Endothelial cell of umbilical vein (primary cell): Measurements from ENCODE around the gene TDRD3. TPM values are rescaled to one million over a fixed set of nuclear protein-coding genes. Genes with fewer than 3 reads are reported as not detected.

Experiments used
- BruUV-seq: library from RNA; stranded (reverse); fragments of 400-500 nt; replicated peaks from 2 replicates; lab custom pipeline; 2021; lab: Mats Ljungman, UMichigan
- CTCF ChIA-PET: fragments of 300-600, 350-600 bp; sonication (Branson Sonifier 250); formaldehyde crosslinking; loops from one replicate; lab custom pipeline; 2021; ENCODE audit warnings: antibody characterized with exemption, inconsistent platforms; lab: Charles Lee
- POLR2A ChIA-PET: fragments of 300-600, 350-600 bp; sonication (Branson Sonifier 250); formaldehyde crosslinking; loops from one replicate; lab custom pipeline; 2021; ENCODE audit warnings: antibody characterized with exemption, inconsistent platforms; lab: Charles Lee
- DNase-seq: peaks from one replicate; pipeline ENCODE4 v3.0.0-alpha.2; 2011; ENCODE audit warnings: low read depth, low spot score
- FAIRE-seq: peaks from 2 replicates; lab custom pipeline; 2011; peaks lifted over from hg19 to GRCh38; lab: Jason Lieb, UNC
- H2AFZ ChIP-seq: 2 replicates; pipeline ENCODE4 v1.6.0; 2012; ENCODE audit warnings: low read depth, low read length, control low read depth, inconsistent platforms
- H3K27ac ChIP-seq: 2 replicates; pipeline ENCODE4 v1.5.1; 2011; ENCODE audit warnings: low read depth, mild to moderate bottlenecking, control low read depth, low read length, moderate library complexity; ENCODE audit not compliant: insufficient read depth
- H3K27me3 ChIP-seq, 2 experiments: 2 replicates each; pipeline versions ENCODE4 v1.6.0 to v1.6.1; 2011; ENCODE audit warnings: low read length in 2 of 2, mixed read lengths in 1 of 2; ENCODE audit not compliant: control insufficient read depth in 2 of 2, insufficient read depth in 2 of 2
- H3K36me3 ChIP-seq, 2 experiments: 2 replicates in 1 of 2; 3 replicates in 1 of 2; pipeline ENCODE4 v1.5.1; 2011; ENCODE audit warnings: low read length in 2 of 2, mild to moderate bottlenecking in 1 of 2, moderate library complexity in 1 of 2; ENCODE audit not compliant: control insufficient read depth in 2 of 2, insufficient read depth in 2 of 2; ENCODE audit errors: extremely low read depth in 1 of 2
- H3K4me1 ChIP-seq: 3 replicates; pipeline ENCODE4 v1.5.1; 2011; ENCODE audit warnings: mild to moderate bottlenecking, low read length; ENCODE audit not compliant: control insufficient read depth, insufficient read depth; ENCODE audit errors: extremely low read depth
- H3K4me2 ChIP-seq: 2 replicates; pipeline ENCODE4 v1.6.1; 2011; ENCODE audit warnings: low read length, control low read depth, mixed read lengths; ENCODE audit not compliant: insufficient read depth
- H3K4me3 ChIP-seq, 3 experiments: fragments of 200-600 bp in 1 of 3; sonication (generic), shearing (Covaris generic) in 1 of 3; replicated peaks in 1 of 3; 2 replicates each; pipeline ENCODE4 v1.5.1; 2011 to 2016; ENCODE audit warnings: control low read depth in 3 of 3, low read length in 3 of 3, mild to moderate bottlenecking in 2 of 3, inconsistent platforms in 1 of 3, low read depth in 1 of 3, moderate library complexity in 1 of 3; ENCODE audit not compliant: insufficient read depth in 1 of 3
- H3K79me2 ChIP-seq: 2 replicates; pipeline ENCODE4 v1.6.0; 2012; ENCODE audit warnings: low read length, inconsistent platforms; ENCODE audit not compliant: control insufficient read depth, insufficient read depth
- H3K9ac ChIP-seq: replicated peaks from 2 replicates; pipeline ENCODE3; 2011; ENCODE audit warnings: low read length, control low read depth; ENCODE audit not compliant: insufficient read depth; ENCODE audit errors: extremely low read depth
- H3K9me1 ChIP-seq: replicated peaks from 3 replicates; pipeline ENCODE4 v1.6.0; 2011; ENCODE audit warnings: mild to moderate bottlenecking, low read length; ENCODE audit not compliant: control insufficient read depth, insufficient read depth; ENCODE audit errors: extremely low read depth
- H3K9me3 ChIP-seq: replicated peaks from 2 replicates; pipeline ENCODE4 v1.5.1; 2012; ENCODE audit warnings: low read length, inconsistent platforms; ENCODE audit not compliant: control insufficient read depth, insufficient read depth
- H4K20me1 ChIP-seq: replicated peaks from 2 replicates; pipeline ENCODE3; 2011; ENCODE audit warnings: mild to moderate bottlenecking, low read length; ENCODE audit not compliant: control insufficient read depth, insufficient read depth; ENCODE audit errors: extremely low read depth
- EZH2 ChIP-seq: IDR thresholded peaks from 2 replicates; pipeline ENCODE4 v1.6.1; 2012; ENCODE audit warnings: borderline replicate concordance, low read depth, mild to moderate bottlenecking, moderate library complexity, low read length, inconsistent platforms; ENCODE audit not compliant: severe bottlenecking
- FOS ChIP-seq: IDR thresholded peaks from 2 replicates; pipeline ENCODE4 v1.6.1; 2011; ENCODE audit warnings: mild to moderate bottlenecking, low read length, moderate library complexity, borderline replicate concordance; ENCODE audit not compliant: insufficient read depth
- GATA2 ChIP-seq: IDR thresholded peaks from 2 replicates; pipeline ENCODE4 v1.7.0; 2011; ENCODE audit warnings: low read depth, mild to moderate bottlenecking, moderate library complexity, mixed read lengths, low read length; ENCODE audit not compliant: insufficient read length, insufficient read depth
- JUN ChIP-seq: IDR thresholded peaks from 2 replicates; pipeline ENCODE4 v1.6.1; 2011; ENCODE audit warnings: borderline replicate concordance, low read depth; ENCODE audit not compliant: insufficient read length, insufficient read depth
- MYC ChIP-seq: IDR thresholded peaks from one replicate; pipeline ENCODE4 v1.6.1; 2011; ENCODE audit warnings: mild to moderate bottlenecking, low read depth, low read length
- POLR2A ChIP-seq: IDR thresholded peaks from 2 replicates; pipeline ENCODE4 v1.6.1; 2012; ENCODE audit warnings: low read depth, mild to moderate bottlenecking, control low read depth, low read length
- POLR2AphosphoS5 ChIP-seq: IDR thresholded peaks from 2 replicates; pipeline ENCODE4 v1.6.1; 2012; ENCODE audit warnings: low read depth, mild to moderate bottlenecking, control low read depth, low read length, moderate library complexity; ENCODE audit not compliant: insufficient read depth
- dilution Hi-C: fragments of 300-500 bp; cut with MboI; formaldehyde crosslinking; loops from one replicate; pipeline ENCODE4 v1.15.0; 2019; ENCODE audit warnings: low sequenced_read_pairs; ENCODE audit not compliant: extremely low pct_ligation_motif_present
- intact Hi-C: fragments of 100-400 bp; cut with micrococcal nuclease; formaldehyde crosslinking; loops from one replicate; pipeline ENCODE4 v1.10.0; 2022
- polyA plus RNA-seq, 4 experiments: library from polyadenylated mRNA; depleted of rRNA in 3 of 4; stranded (reverse) in 3 of 4; unstranded in 1 of 4; fragments of >200 nt; gene quantifications; 2 replicates each; pipeline versions ENCODE4 v1.2.1 to v1.2.3, GENCODE V29; 2011 to 2012; ENCODE audit warnings: missing spikeins in 1 of 4
- total RNA-seq: library from RNA; stranded (reverse); gene quantifications from 2 replicates; pipeline ENCODE4 v1.2.3, GENCODE V29; 2021
- TF ChIP-seq, protein P1 (sequence below), 2 donors: IDR thresholded peaks; 1 replicate in 1 of 2; 2 replicates in 1 of 2; pipeline ENCODE4 v1.5.1; 2011; ENCODE audit warnings: low read length in 2 of 2, mild to moderate bottlenecking in 2 of 2, moderate library complexity in 2 of 2, control low read depth in 1 of 2, inconsistent platforms in 1 of 2, low read depth in 1 of 2; ENCODE audit not compliant: insufficient read depth in 1 of 2; ENCODE audit errors: extremely low read depth in 1 of 2
- TF ChIP-seq, protein P2 (sequence below): IDR thresholded peaks from 2 replicates; pipeline ENCODE4 v1.6.1; 2011; ENCODE audit not compliant: insufficient read depth, insufficient read length

Gene TDRD3
- total and polyA plus RNA-seq, 2 donors (not counting 3 experiments of a cell fraction or from before 2014, with no cell fraction given), result 3.0 to 16.3 TPM

DNA sequence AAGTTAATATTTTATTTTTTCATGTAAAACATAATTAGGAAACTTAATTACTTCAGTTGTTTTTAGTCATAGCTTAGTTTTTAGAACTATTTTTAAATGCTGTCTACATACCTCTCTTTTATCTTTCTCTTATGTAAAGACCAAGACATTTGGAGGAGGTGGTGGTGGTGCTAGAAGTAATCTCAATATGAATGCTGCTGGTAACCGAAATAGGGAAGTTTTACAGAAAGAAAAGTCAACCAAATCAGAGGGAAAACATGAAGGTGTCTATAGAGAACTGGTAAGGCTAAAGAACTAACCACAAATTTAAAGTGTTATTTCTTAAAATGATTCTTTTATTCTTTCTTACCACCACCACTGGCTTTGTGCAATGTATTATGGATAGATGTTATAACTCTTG is 97.3 kb downstream of the TDRD3 start:
- no peaks in the 10 kb centered on the region for H3K4me1 ChIP-seq
- no peak for TF ChIP-seq POLR2AphosphoS5
- TF ChIP-seq, protein P1, sequence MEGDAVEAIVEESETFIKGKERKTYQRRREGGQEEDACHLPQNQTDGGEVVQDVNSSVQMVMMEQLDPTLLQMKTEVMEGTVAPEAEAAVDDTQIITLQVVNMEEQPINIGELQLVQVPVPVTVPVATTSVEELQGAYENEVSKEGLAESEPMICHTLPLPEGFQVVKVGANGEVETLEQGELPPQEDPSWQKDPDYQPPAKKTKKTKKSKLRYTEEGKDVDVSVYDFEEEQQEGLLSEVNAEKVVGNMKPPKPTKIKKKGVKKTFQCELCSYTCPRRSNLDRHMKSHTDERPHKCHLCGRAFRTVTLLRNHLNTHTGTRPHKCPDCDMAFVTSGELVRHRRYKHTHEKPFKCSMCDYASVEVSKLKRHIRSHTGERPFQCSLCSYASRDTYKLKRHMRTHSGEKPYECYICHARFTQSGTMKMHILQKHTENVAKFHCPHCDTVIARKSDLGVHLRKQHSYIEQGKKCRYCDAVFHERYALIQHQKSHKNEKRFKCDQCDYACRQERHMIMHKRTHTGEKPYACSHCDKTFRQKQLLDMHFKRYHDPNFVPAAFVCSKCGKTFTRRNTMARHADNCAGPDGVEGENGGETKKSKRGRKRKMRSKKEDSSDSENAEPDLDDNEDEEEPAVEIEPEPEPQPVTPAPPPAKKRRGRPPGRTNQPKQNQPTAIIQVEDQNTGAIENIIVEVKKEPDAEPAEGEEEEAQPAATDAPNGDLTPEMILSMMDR (IDR thresholded peaks at IDR 0.05; ENCODE audit: extremely low read depth in 1 of 2, insufficient read depth in 1 of 2, low read depth in 1 of 2, low read length in 2 of 2), result no peak
- TF ChIP-seq JUN, result no peak
- no peak for TF ChIP-seq MYC
- no peak for TF ChIP-seq FOS
- TF ChIP-seq, protein P2, sequence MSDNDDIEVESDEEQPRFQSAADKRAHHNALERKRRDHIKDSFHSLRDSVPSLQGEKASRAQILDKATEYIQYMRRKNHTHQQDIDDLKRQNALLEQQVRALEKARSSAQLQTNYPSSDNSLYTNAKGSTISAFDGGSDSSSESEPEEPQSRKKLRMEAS, result no peak
- TF ChIP-seq POLR2A, result no peak
- TF ChIP-seq GATA2, result no peak
- TF ChIP-seq EZH2, result no peak
- no peak overlapping the region for H3K9ac ChIP-seq
- H3K9me3 ChIP-seq, result no peaks in the 10 kb centered on the region
- H3K9me1 ChIP-seq, result no peaks in the 10 kb centered on the region
- no peak overlapping the region for H3K27ac ChIP-seq
- peaks cover 0 to 3% of the 10 kb centered on the region in 2 experiments for H3K36me3 ChIP-seq
- no peak overlapping the region for H2AFZ ChIP-seq
- BruUV-seq, result no TSS peak
- intact Hi-C loops, result no loop called here
- no peaks in the 10 kb centered on the region for H4K20me1 ChIP-seq
- CTCF ChIA-PET, result no interaction called here
- no peaks in the 10 kb centered on the region for H3K79me2 ChIP-seq
- DNase-seq, result no peak
- dilution Hi-C loops, result no loop called here
- POLR2A ChIA-PET, result no interaction called here
- no peak overlapping the region for H3K4me3 ChIP-seq
- no peak overlapping the region for H3K4me2 ChIP-seq
- FAIRE-seq, result no peak
- H3K27me3 ChIP-seq, result no peaks in the 10 kb centered on the region
